HG03045 (cell line): Measurements from ENCODE around the gene SULT1C3.
"Not testable (repeated sequence)": the region's sequence is repeated elsewhere in the genome, so short reads cannot be mapped to it uniquely, and the experiment has no call there.

Source experiments
- ATAC-seq: cut with Tn5 transposase; IDR thresholded peaks from one replicate; pipeline ENCODE4 v1.9.1; 2021; ENCODE audit warnings: mild to moderate bottlenecking, moderate library complexity; ENCODE audit not compliant: unreplicated experiment

The SULT1C3 gene

DNA sequence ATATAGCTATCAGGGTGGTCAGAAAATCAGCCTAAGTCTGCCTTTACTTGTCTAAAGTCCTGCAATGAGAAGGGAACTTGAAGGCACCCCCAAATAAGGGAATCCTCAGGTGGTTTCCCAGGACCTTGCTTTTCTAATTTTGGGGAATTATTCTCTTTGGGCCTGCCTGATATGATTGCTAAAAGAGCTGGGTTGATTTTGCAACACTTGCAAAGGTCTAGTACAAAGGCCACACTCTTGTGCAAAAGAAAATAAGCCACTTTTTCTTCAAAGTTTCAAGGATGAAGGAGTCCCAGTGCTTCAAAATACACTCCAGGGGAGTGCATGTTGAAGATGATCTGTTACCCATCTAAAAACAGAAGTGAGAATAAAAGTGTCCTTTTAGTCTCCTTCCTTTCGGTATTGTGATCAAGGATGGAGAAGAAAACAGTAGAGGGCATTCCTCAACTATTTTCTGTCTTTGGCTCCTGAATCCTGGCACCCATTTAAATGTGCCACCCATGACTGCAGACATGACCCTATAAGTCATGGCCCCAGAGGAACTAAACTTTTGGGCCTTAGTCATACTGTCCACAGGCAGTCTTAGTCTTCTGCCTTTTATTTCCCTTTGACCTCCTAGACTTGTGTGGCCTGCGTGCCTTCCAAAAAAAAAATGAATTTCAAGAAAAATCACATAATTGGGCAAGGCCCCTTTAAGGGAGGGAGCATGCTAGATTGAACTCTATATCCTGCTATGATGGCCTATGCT lies 5.1 kb downstream of the SULT1C3 start:
- no peak for ATAC-seq

DNA sequence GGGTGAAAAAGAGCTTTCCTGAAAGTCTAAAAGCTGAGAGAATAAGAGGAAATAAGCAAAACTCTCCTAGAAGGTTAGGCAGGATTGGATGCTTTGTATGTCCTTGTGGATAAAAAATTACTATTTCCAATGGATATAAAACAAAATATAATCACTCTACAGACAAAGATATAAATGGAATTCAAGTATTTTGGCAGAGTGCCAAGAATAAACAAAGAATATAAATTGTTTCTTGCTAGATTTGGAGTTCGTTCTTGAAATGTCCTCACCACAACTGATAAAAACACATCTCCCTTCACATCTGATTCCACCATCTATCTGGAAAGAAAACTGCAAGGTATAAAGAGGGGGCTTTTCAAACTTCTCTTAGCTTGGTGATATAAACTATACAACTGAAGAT lies 13.3 kb downstream of the SULT1C3 start:
- no peak for ATAC-seq

DNA sequence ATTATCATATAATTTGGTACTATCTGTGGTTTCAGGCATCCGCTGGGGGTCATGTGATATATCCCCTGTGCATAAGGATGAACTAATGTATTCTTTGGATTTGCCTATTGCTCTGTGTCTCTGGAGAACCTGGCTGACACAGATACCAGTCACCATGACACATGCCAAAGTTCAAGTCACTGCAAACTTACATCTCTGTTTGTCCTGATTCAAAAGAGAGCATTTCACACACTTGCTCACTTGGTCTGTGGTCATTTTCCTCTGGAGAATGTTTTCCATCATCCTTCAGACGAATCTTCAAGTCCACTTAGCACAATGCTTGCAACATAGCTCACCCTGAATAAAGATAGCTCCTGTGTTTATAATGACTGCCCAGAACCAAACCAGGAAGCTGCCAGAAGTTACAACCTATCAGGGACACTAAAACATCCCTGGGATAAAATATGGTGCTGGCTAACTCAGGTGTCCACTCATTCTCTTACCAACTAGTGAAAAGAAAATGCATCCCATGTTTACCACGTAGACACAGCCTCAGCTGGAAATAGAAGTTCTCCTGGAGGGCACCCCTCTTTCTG lies 18.1 kb downstream of the SULT1C3 start:
- no peak for ATAC-seq

- no peak for ATAC-seq
Measured at GRCh38 chr2:108260773-108261172, 21.0 kb downstream of the SULT1C3 start.

DNA sequence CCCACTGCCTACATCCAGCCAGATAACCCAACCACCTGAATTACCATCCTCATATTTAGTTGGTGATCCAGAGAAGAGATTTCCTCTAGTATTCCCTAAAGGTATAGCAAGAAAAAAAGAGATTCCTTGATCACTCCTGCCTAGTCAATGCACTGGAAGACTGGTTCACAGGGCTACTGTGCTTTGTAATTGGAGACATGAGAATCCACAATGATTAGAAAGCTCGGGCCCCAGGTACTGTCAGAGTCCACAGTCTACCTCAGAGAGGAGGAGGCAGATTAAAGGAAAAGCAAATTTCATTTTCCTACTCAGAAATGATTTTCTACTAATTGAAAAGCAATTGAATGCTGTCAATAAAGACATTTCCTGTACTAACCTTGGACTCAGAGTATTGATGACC lies 22.3 kb downstream of the SULT1C3 start:
- ATAC-seq, result no peak

DNA sequence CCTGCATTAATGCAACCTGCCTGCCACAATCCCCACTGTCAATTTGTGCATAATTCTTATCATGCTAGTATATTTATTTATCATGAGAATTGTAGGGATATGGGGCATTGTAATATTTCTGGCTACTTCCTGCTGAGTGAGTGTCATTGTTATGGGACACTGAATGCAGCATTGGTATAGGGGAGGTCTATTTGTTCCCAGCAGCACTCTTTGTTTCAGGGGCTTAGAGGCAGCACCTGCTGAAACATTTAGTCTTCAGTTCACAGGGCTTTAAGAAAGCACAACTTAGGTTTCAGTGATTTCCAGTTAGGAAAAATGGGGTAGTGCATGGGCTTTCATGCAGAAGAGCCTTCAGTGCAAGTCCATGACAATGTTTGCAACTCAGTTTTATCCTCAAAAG lies 23.6 kb downstream of the SULT1C3 start:
- ATAC-seq, result no peak

- ATAC-seq, result no peak
Measured at GRCh38 chr2:108266218-108266617, 26.4 kb downstream of the SULT1C3 start.

- no peak for ATAC-seq
Measured at GRCh38 chr2:108267101-108267500, 27.3 kb downstream of the SULT1C3 start.

- ATAC-seq, result no peak
Measured at GRCh38 chr2:108268001-108268400, 28.2 kb downstream of the SULT1C3 start.

DNA sequence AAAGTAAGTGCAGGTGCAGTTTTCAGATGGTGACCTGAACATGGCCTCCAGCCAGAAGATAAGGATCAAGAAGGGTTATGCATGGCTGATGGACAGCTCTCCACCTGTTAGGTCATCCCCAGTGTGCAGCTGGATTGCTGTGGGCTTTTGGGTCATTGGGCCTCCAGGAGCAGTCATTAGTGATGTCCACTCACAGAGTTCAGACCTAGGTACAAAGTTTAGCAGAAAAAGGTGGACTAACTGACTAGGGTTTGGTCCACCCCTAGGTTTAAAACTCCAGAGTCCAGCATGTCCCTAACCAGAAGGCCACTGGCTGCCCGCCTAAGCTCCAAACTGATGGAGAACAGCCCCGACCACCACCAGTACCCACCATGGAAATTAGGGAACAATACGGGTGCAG lies 30.6 kb downstream of the SULT1C3 start:
- ATAC-seq, result no peak

GRCh38 chr2:108270768-108271506 lies 31.2 kb downstream of the SULT1C3 start:
- no peak for ATAC-seq

GRCh38 chr2:108271691-108272253 lies 32.0 kb downstream of the SULT1C3 start:
- ATAC-seq, result no peak

GRCh38 chr2:108278631-108279030 lies 38.9 kb downstream of the SULT1C3 start:
- ATAC-seq, result no peak

GRCh38 chr2:108279468-108279867 lies 39.7 kb downstream of the SULT1C3 start:
- ATAC-seq, result no peak

- no peak for ATAC-seq
Measured at GRCh38 chr2:108280466-108280865, 40.7 kb downstream of the SULT1C3 start.

- not testable (repeated sequence) for ATAC-seq
Measured at GRCh38 chr2:108284566-108284965, 44.8 kb downstream of the SULT1C3 start.

DNA sequence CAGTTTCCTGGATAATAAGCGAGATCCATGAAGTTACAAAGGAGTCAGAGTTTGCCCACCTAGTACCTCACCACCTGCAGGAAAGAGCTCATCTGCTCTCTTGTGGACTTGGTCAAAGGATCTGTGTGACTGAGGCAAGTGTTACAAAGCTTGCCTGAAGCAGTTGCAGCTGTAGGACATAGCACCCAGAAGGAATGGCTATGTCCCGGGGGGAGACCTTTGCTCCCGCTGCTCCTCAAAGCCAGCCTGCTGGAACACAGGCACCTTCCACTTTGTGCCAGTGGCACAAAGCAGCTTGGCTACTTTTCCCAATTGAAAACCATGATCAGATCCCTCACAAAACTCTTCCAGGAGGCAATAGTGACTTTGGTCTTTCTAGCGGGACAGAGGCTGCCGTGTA lies 45.8 kb downstream of the SULT1C3 start:
- no peak for ATAC-seq

GRCh38 chr2:108287169-108287568 lies 47.4 kb downstream of the SULT1C3 start:
- no peak for ATAC-seq

DNA sequence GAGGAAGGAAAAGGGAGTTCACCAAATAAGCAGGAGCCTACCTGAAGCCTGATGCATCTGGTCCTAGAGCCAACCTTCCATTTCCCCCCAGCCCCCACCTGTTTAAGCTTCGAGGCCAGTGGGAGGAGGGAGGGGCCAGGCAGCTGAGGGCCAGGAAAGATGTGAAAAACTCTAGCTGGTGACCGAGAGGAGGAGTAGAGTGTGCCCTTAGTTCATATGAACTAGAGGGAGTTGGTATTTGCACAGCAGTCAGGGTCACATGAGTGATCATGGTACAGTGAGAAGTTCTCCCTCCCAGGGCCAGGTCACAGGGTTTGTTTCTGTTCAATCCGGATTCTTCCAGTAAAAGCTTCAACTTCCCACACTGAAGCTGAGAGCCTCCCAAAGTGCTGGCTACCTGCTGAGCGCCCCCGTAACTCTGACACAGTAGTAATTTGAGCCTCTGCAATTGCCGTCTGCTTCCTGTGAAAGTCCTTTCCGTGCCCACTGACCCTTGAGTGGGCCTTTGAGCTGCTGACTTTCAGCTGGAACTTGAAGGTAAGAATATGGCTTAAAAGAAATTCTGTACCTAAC lies 48.9 kb downstream of the SULT1C3 start, which contains the start of gene SULT1C2:
Gene SULT1C2 (plus strand): TSS at position 362 of the 573 bp plus-strand sequence. CDS start 4,773 bp downstream, outside the sequence.
- no peak for ATAC-seq

DNA sequence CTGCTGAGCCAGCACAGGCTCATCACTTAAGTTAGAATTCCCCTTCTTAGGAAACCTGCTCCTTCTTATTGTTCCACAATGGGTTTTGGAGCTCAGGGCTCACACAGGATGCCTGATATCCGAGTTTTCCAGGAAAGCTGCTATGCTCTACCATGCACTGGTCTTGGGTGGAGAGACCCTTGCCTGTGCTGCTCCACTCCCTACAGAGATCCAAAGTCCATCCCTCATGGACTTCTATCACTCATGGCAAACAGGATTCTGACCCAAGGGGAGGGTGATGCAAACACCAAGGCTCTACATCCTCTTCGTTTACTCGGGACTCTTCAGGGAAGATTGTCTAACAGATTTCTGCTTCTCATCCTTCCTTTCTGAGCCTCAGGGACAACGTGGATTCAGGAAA lies 54.1 kb downstream of the SULT1C3 start:
- ATAC-seq, result no peak

- ATAC-seq, result no peak
Measured at GRCh38 chr2:108297436-108298141, 57.8 kb downstream of the SULT1C3 start.
